ENCODE results near the gene ZNF18. TPM values are rescaled to one million over a fixed set of nuclear protein-coding genes. Genes with fewer than 3 reads are reported as not detected.
"Not testable (repeated sequence)": the region's sequence is repeated elsewhere in the genome, so short reads cannot be mapped to it uniquely, and the experiment has no call there.

ZNF18 gene
- total RNA-seq, 4 donors from 2014 or later, result 4.7 to 10.5 (median 7.5) TPM

- Histone ChIP-seq H3K27me3 (no peaks in the 10 kb centered on the region), H3K4me3 (no peak overlapping the region), H3K27ac (peak overlapping the region in 1 of 4 donors; percentile 49), H3K9me3 (no peaks in the 10 kb centered on the region), H3K36me3 (peaks cover 0 to 80% (median 7%) of the 10 kb centered on the region in 3 donors), H3K4me1 (peaks cover 3 to 34% (median 12%) of the 10 kb centered on the region in 3 donors)
- DNase-seq, result no peak
- 24 to 44% methylated on average over 5 of the region's 5 CpGs for WGBS, 2 donors
- intact Hi-C loops (cut with DNase I), result no loop called here
- TF ChIP-seq CTCF (IDR thresholded peaks at IDR 0.05), result peak; percentile 25 to 73 (median 45)
- TF ChIP-seq POLR2A (IDR thresholded peaks at IDR 0.05), result no peak
Observed at GRCh38 chr17:11986942-11987329, 10.3 kb downstream of the ZNF18 start.

- Histone ChIP-seq H3K9me3 (no peaks in the 10 kb centered on the region), H3K36me3 (peaks cover 0 to 80% (median 7%) of the 10 kb centered on the region in 3 donors), H3K4me1 (peaks cover 3 to 34% (median 12%) of the 10 kb centered on the region in 3 donors), H3K4me3 (no peak overlapping the region), H3K27me3 (no peaks in the 10 kb centered on the region), H3K27ac (peak overlapping the region in 1 of 4 donors; percentile 49)
- intact Hi-C loops (cut with DNase I), result no loop called here
- no peak for DNase-seq
- no peak for TF ChIP-seq POLR2A (IDR thresholded peaks at IDR 0.05)
- no peak for TF ChIP-seq CTCF (IDR thresholded peaks at IDR 0.05)
- 74 to 85% methylated on average over 4 of the region's 4 CpGs for WGBS, 2 donors
Observed at GRCh38 chr17:11986179-11986941, 10.9 kb downstream of the ZNF18 start.

GRCh38 chr17:11981862-11982261, 15.4 kb downstream of the ZNF18 start:
- H3K27ac ChIP-seq, result no peak overlapping the region
- peaks cover 3 to 40% (median 15%) of the 10 kb centered on the region in 3 donors for H3K4me1 ChIP-seq
- no peak for DNase-seq
- H3K4me3 ChIP-seq, result no peak overlapping the region
- H3K36me3 ChIP-seq, result peaks cover 0 to 62% (median 0%) of the 10 kb centered on the region in 3 donors
- H3K9me3 ChIP-seq, result no peaks in the 10 kb centered on the region
- H3K27me3 ChIP-seq, result no peaks in the 10 kb centered on the region
- intact Hi-C loops (cut with DNase I), result no loop called here
- 86 to 91% methylated on average over 4 of the region's 4 CpGs for WGBS, 2 donors
- no peak for TF ChIP-seq POLR2A (IDR thresholded peaks at IDR 0.05)
- no peak for TF ChIP-seq CTCF (IDR thresholded peaks at IDR 0.05)

- no peak for DNase-seq
- H3K4me1 ChIP-seq, result peaks cover 0 to 42% (median 9%) of the 10 kb centered on the region in 3 donors
- no peaks in the 10 kb centered on the region for H3K9me3 ChIP-seq
- no peak overlapping the region for H3K4me3 ChIP-seq
- intact Hi-C loops (cut with DNase I), result no loop called here
- no peak for TF ChIP-seq POLR2A (IDR thresholded peaks at IDR 0.05)
- TF ChIP-seq CTCF (IDR thresholded peaks at IDR 0.05), result peak in 3 of 6 experiments; percentile 18 to 47 (median 26)
- H3K27me3 ChIP-seq, result no peaks in the 10 kb centered on the region
- WGBS, 2 donors, result 66 to 97% methylated on average over 2 of the region's 2 CpGs
- H3K27ac ChIP-seq, result no peak overlapping the region
- peaks cover 0 to 58% (median 0%) of the 10 kb centered on the region in 3 donors for H3K36me3 ChIP-seq
Observed at GRCh38 chr17:11980813-11981212, 16.5 kb downstream of the ZNF18 start.

GRCh38 chr17:11979795-11980194, 17.5 kb downstream of the ZNF18 start:
- no peak for DNase-seq
- no peak for TF ChIP-seq CTCF (IDR thresholded peaks at IDR 0.05)
- no peak for TF ChIP-seq POLR2A (IDR thresholded peaks at IDR 0.05)
- Histone ChIP-seq H3K27ac (no peak overlapping the region), H3K36me3 (peaks cover 0 to 47% (median 0%) of the 10 kb centered on the region in 3 donors), H3K4me1 (peaks cover 0 to 40% (median 9%) of the 10 kb centered on the region in 3 donors), H3K27me3 (no peaks in the 10 kb centered on the region), H3K4me3 (no peak overlapping the region), H3K9me3 (no peaks in the 10 kb centered on the region)
- 88% methylated on average over 3 of the region's 3 CpGs for WGBS, 2 donors
- intact Hi-C loops (cut with DNase I), result no loop called here

- H3K27ac ChIP-seq, result peak overlapping the region; percentile 55 to 86 (median 84)
- H3K27me3 ChIP-seq; DNase-seq; H3K9me3 ChIP-seq; intact Hi-C loops (cut with DNase I); H3K36me3 ChIP-seq: not testable (repeated sequence)
- H3K4me1 ChIP-seq, result peaks cover 3 to 65% (median 17%) of the 10 kb centered on the region in 3 donors
- 52 to 61% methylated on average over 18 to 19 of the region's 19 CpGs for WGBS, 2 donors
- peak overlapping the region; percentile 20 to 53 (median 30) for H3K4me3 ChIP-seq
Observed at GRCh38 chr17:11972741-11973140, 24.5 kb downstream of the ZNF18 start.

All from esophagus squamous epithelium (tissue), 5 donors.